CD4-positive, alpha-beta T cell (primary cell): ENCODE measurements around the gene TEX9. TPM values are rescaled to one million over a fixed set of nuclear protein-coding genes. Genes with fewer than 3 reads are reported as not detected.

Experiments
- ATAC-seq: fragments of 200-7000 bp; cut with Tn5 transposase; one replicate; pipeline ENCODE4 v1.10.0; 2022; ENCODE audit warnings: mild to moderate bottlenecking; ENCODE audit not compliant: poor library complexity
- CTCF ChIA-PET: fragments of 350-600 bp; sonication (Branson Sonifier 250); formaldehyde crosslinking; loops from one replicate; lab custom pipeline; 2021; ENCODE audit warnings: antibody characterized with exemption, inconsistent platforms; lab: Charles Lee
- POLR2A ChIA-PET: fragments of 350-600 bp; sonication (Branson Sonifier 250); formaldehyde crosslinking; loops from one replicate; lab custom pipeline; 2021; ENCODE audit warnings: antibody characterized with exemption, inconsistent platforms; lab: Charles Lee
- DNase-seq, 14 experiments: peaks; one replicate each; pipeline ENCODE4 v3.0.0-alpha.2; 2013 to 2020; ENCODE audit warnings: mixed read lengths in 2 of 14
- H3K27ac ChIP-seq, 2 donors: one replicate each; pipeline versions ENCODE4 v1.5.1 to v1.7.0; 2013; ENCODE audit warnings: low read length in 2 of 2, low read depth in 1 of 2, mild to moderate bottlenecking in 1 of 2
- H3K27me3 ChIP-seq, 2 experiments: 1 replicate in 1 of 2; 2 replicates in 1 of 2; pipeline versions ENCODE4 v1.6.1 to v1.7.0; 2013; ENCODE audit warnings: low read length in 2 of 2, control low read depth in 1 of 2, mild to moderate bottlenecking in 1 of 2, moderate library complexity in 1 of 2; ENCODE audit not compliant: insufficient read depth in 2 of 2, control insufficient read depth in 1 of 2
- H3K36me3 ChIP-seq: one replicate; pipeline ENCODE4 v1.6.1; 2013; ENCODE audit warnings: low read length, control low read depth; ENCODE audit not compliant: insufficient read depth
- H3K4me1 ChIP-seq: one replicate; pipeline ENCODE4 v1.6.1; 2013; ENCODE audit warnings: low read length, control low read depth; ENCODE audit not compliant: insufficient read depth
- H3K4me3 ChIP-seq: one replicate; pipeline ENCODE4 v1.5.1; 2013; ENCODE audit warnings: mild to moderate bottlenecking, low read length, moderate library complexity
- H3K9me3 ChIP-seq, 2 experiments: 1 replicate in 1 of 2; 2 replicates in 1 of 2; pipeline versions ENCODE4 v1.6.1 to v1.7.0; 2013; ENCODE audit warnings: low read length in 2 of 2, mild to moderate bottlenecking in 2 of 2, control low read depth in 1 of 2, moderate library complexity in 1 of 2; ENCODE audit not compliant: control insufficient read depth in 1 of 2, insufficient read depth in 1 of 2
- H3K27ac Mint-ChIP-seq: one replicate; pipeline ENCODE4 v1.8.0; 2020; ENCODE audit warnings: mixed read lengths
- H3K27me3 Mint-ChIP-seq: one replicate; pipeline ENCODE4 v1.8.0; 2021; ENCODE audit warnings: mixed read lengths
- H3K36me3 Mint-ChIP-seq: one replicate; pipeline ENCODE4 v1.8.0; 2021; ENCODE audit warnings: low read depth, mixed read lengths
- H3K4me1 Mint-ChIP-seq: one replicate; pipeline ENCODE4 v1.8.0; 2021; ENCODE audit warnings: low read depth, mixed read lengths
- H3K4me3 Mint-ChIP-seq: one replicate; pipeline ENCODE4 v1.8.0; 2020; ENCODE audit warnings: mild to moderate bottlenecking, mixed read lengths
- H3K9me3 Mint-ChIP-seq: one replicate; pipeline ENCODE4 v1.8.0; 2020; ENCODE audit warnings: mixed read lengths
- CTCF ChIP-seq: fragments of 200-600 bp; IDR thresholded peaks from one replicate; pipeline ENCODE4 v1.8.0; 2022; ENCODE audit warnings: antibody characterized with exemption, mild to moderate bottlenecking
- intact Hi-C, 2 experiments: fragments of 100-400 bp; cut with DNase I in 1 of 2; cut with micrococcal nuclease in 1 of 2; formaldehyde crosslinking; loops; one replicate each; pipeline versions ENCODE4 v1.15.1 to v1.9.0; 2023 to 2025; cut with DNase I, micrococcal nuclease
- total RNA-seq, 174 experiments: library from RNA in 2 of 174; stranded (reverse) in 2 of 174; gene quantifications; one replicate each; pipeline ENCODE4 v1.2.3 and lab custom pipeline; 2021 to 2026

The TEX9 gene
- total RNA-seq, 2 experiments from 2014 or later = 1.3 to 1.6 TPM

DNA sequence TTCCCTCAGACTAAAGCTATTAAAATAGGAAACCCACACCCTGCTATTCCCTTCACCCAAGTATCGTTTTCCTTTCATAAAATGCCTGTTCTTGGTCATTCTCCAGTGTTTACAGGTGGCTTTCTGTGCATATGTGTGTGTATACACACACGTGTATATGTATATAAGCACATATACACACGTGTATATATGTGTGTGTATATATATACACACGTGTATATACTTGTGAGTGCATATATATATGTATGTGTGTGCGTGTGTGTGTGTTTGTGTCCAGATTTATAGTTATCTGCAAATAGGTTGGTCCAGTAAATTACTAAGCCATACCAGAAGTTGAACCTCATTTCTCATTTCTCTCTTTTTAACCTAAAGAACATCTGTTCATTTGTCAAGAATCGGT is 15.7 kb upstream of the TEX9 start:
- no peaks in the 10 kb centered on the region for H3K27me3 Mint-ChIP-seq
- H3K4me1 ChIP-seq = no peaks in the 10 kb centered on the region

GRCh38 chr15:56351353-56351752 is 13.9 kb upstream of the TEX9 start:
- ATAC-seq (no peak), DNase-seq (no peak)
- H3K36me3 Mint-ChIP-seq = no peaks in the 10 kb centered on the region
- H3K4me1 ChIP-seq = no peaks in the 10 kb centered on the region
- no peak overlapping the region for H3K27ac Mint-ChIP-seq
- no peak overlapping the region for H3K4me3 ChIP-seq
- intact Hi-C loops = no loop called here
- no peaks in the 10 kb centered on the region for H3K4me1 Mint-ChIP-seq
- no peaks in the 10 kb centered on the region for H3K27me3 ChIP-seq
- H3K27me3 Mint-ChIP-seq = no peaks in the 10 kb centered on the region
- H3K9me3 ChIP-seq = no peaks in the 10 kb centered on the region
- no peaks in the 10 kb centered on the region for H3K9me3 Mint-ChIP-seq
- no peak for TF ChIP-seq CTCF
- no peak overlapping the region for H3K4me3 Mint-ChIP-seq
- CTCF ChIA-PET = no interaction called here
- POLR2A ChIA-PET = no interaction called here
- no peak overlapping the region for H3K27ac ChIP-seq
- H3K36me3 ChIP-seq = no peaks in the 10 kb centered on the region

More for the DNA sequence above, 15.7 kb upstream of the TEX9 start:
- CTCF ChIA-PET = no interaction called here
- POLR2A ChIA-PET = no interaction called here
- H3K4me3 ChIP-seq = no peak overlapping the region
- Mint-ChIP-seq H3K4me3 (no peak overlapping the region), H3K9me3 (no peaks in the 10 kb centered on the region), H3K36me3 (no peaks in the 10 kb centered on the region), H3K4me1 (no peaks in the 10 kb centered on the region), H3K27ac (no peak overlapping the region)
- no peaks in the 10 kb centered on the region for H3K36me3 ChIP-seq
- intact Hi-C loops = no loop called here
- H3K27ac ChIP-seq = no peak overlapping the region
- H3K27me3 ChIP-seq = no peaks in the 10 kb centered on the region
- H3K9me3 ChIP-seq = no peaks in the 10 kb centered on the region
- DNase-seq (no peak), ATAC-seq (no peak)
- TF ChIP-seq CTCF = no peak

DNA sequence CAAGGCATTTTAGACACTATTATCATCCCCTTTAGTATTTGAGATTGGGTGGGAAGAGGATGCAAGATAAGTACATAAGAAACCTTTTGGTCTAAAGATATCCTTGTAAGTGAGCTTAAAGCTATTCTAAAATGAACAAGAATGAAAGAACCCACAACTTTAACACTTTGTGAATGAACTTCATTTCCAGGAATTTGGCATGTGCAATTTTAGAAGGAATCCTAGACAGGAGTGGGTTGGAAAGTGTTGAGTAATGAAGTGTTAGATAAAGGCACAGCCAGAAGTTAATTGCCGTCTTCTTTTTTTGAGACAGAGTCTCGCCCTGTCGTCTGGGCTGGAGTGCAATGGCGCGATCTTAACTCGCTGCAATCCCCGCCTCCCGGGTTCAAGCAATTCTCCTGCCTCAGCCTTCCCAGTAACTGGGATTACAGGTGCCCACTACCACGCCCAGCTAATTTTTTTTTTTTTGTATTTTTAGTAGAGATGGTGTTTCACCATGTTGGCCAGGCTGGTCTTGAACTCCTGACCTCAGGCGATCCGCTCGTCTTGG is 13.2 kb upstream of the TEX9 start:
- Histone ChIP-seq H3K4me1 (no peaks in the 10 kb centered on the region), H3K9me3 (no peaks in the 10 kb centered on the region), H3K27me3 (no peaks in the 10 kb centered on the region), H3K27ac (no peak overlapping the region), H3K36me3 (no peaks in the 10 kb centered on the region), H3K4me3 (no peak overlapping the region)
- no peaks in the 10 kb centered on the region for H3K4me1 Mint-ChIP-seq
- H3K27me3 Mint-ChIP-seq = no peaks in the 10 kb centered on the region
- no peaks in the 10 kb centered on the region for H3K36me3 Mint-ChIP-seq
- no peak for TF ChIP-seq CTCF
- no peak for ATAC-seq
- H3K9me3 Mint-ChIP-seq = no peaks in the 10 kb centered on the region
- DNase-seq = no peak
- ChIA-PET CTCF (no interaction called here), POLR2A (no interaction called here)
- no peak overlapping the region for H3K4me3 Mint-ChIP-seq
- no peak overlapping the region for H3K27ac Mint-ChIP-seq
- intact Hi-C loops = no loop called here
